AG10803 (cell line): ENCODE results near the gene PURA.
A peak's percentile ranks its signal among the peaks of the same experiment; 100 is the strongest.

Source experiments
- DNase-seq: peaks from one replicate; pipeline ENCODE4 v3.0.0; 2010; ENCODE audit warnings: low read depth
- H3K4me3 ChIP-seq: 2 replicates; pipeline ENCODE4 v1.5.1; 2011; ENCODE audit warnings: mild to moderate bottlenecking, low read length, control low read depth
- TF ChIP-seq, protein P1 (sequence below): conservative IDR thresholded peaks from 2 replicates; pipeline ENCODE4 v1.5.1; 2011; ENCODE audit warnings: mild to moderate bottlenecking, low read length, control low read depth, inconsistent platforms

Gene PURA

DNA sequence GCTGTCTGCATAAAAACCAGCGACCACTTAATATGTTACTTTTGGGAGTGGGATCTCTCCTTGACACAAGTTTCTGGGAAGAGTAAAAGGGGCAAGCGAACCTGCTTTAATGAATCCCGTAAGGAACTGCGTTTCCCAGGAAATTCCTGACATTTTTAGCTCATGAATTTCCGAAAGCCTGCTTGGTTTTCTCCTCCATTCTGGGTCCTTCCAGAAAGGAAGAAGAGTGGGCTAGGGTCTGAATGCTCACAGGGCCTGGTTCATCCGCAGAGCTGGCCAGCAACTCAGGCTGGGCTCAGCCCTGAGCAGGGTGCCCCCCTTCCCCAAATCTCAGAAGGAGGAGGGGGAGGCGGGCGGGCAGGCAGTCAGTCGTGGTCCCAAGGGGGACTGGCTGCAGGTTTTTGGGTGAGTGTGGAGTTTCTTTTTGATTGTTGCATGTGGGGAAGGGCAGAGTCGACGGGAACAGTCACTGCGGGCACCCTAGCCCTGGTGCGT lies 1.2 kb upstream of the PURA start:
- TF ChIP-seq, protein P1, sequence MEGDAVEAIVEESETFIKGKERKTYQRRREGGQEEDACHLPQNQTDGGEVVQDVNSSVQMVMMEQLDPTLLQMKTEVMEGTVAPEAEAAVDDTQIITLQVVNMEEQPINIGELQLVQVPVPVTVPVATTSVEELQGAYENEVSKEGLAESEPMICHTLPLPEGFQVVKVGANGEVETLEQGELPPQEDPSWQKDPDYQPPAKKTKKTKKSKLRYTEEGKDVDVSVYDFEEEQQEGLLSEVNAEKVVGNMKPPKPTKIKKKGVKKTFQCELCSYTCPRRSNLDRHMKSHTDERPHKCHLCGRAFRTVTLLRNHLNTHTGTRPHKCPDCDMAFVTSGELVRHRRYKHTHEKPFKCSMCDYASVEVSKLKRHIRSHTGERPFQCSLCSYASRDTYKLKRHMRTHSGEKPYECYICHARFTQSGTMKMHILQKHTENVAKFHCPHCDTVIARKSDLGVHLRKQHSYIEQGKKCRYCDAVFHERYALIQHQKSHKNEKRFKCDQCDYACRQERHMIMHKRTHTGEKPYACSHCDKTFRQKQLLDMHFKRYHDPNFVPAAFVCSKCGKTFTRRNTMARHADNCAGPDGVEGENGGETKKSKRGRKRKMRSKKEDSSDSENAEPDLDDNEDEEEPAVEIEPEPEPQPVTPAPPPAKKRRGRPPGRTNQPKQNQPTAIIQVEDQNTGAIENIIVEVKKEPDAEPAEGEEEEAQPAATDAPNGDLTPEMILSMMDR: no peak
- peak overlapping the region; percentile 89 for H3K4me3 ChIP-seq
- DNase-seq: peak; percentile 41

DNA sequence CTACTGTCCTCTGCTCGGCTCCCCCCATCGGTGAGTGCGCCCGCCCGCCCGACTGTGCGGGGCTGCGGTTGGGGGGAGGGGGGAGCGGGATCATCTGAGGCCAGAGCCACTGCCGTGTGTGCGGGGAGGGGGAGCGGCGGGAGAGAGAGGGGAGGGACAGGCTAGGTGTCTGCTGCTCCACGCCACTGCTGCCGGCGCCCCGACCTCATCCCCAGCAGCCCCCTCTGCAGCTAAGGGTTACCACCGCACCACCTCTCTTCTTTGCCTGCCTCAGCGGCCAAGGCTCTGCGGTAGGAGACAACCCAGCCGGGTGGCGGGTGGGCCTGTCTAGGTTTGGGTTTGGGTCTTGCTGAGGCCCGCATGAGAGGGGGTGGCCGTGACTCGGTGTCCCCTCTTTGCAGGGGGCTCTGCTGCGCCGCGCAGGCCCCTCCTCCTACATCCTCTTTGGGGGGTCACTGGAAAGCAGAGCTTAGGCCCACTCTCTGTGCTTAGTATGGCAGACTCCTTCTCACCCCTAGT lies 670 bp upstream of the PURA start:
- TF ChIP-seq, protein P1: no peak
- peak overlapping the region; percentile 89 for H3K4me3 ChIP-seq
- DNase-seq: no peak

DNA sequence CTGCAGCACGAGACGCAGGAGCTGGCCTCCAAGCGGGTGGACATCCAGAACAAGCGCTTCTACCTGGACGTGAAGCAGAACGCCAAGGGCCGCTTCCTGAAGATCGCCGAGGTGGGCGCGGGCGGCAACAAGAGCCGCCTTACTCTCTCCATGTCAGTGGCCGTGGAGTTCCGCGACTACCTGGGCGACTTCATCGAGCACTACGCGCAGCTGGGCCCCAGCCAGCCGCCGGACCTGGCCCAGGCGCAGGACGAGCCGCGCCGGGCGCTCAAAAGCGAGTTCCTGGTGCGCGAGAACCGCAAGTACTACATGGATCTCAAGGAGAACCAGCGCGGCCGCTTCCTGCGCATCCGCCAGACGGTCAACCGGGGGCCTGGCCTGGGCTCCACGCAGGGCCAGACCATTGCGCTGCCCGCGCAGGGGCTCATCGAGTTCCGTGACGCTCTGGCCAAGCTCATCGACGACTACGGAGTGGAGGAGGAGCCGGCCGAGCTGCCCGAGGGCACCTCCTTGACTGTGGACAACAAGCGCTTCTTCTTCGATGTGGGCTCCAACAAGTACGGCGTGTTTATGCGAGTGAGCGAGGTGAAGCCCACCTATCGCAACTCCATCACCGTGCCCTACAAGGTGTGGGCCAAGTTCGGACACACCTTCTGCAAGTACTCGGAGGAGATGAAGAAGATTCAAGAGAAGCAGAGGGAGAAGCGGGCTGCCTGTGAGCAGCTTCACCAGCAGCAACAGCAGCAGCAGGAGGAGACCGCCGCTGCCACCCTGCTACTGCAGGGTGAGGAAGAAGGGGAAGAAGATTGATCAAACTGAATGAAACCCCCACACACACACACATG lies 654 bp downstream of the PURA start:
- peak overlapping the region; percentile 89 for H3K4me3 ChIP-seq
- peak; percentile 52 for DNase-seq
- TF ChIP-seq, protein P1: no peak

DNA sequence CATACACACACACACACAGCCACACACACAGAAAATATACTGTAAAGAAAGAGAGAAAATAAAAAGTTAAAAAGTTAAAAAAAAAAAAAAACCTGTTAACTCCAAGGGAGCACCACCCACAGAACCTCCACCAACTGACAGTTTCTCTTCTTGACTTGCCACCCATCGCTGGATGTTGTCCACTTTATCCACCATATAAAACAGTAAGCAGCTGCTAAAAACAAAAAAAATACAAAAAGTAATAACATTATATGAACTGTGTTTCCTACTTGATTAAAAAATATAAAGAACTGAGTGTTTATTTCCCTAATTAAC lies 1.2 kb downstream of the PURA start:
- no peak for DNase-seq
- TF ChIP-seq, protein P1: no peak
- H3K4me3 ChIP-seq: peak overlapping the region; percentile 89

DNA sequence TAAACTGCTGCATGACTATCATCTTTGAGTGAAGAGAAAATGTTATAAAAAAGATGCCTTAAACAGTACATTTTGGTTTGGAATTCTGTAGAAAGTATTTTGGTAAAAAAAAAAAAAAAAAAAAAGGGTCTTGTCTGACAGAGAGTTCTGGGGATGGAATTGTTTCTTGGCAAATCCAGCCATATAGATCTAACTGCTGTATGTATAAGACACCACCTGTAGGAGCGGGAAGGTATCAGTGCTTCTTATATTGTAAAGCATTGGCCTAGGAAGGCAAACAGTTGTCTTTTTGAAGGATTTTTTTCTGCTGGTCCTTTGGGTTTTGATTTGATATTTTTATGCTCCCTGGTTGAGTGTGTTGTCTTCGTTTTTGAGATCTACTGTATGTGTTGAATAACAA lies 2.8 kb downstream of the PURA start:
- TF ChIP-seq, protein P1: no peak
- H3K4me3 ChIP-seq: no peak overlapping the region
- no peak for DNase-seq

DNA sequence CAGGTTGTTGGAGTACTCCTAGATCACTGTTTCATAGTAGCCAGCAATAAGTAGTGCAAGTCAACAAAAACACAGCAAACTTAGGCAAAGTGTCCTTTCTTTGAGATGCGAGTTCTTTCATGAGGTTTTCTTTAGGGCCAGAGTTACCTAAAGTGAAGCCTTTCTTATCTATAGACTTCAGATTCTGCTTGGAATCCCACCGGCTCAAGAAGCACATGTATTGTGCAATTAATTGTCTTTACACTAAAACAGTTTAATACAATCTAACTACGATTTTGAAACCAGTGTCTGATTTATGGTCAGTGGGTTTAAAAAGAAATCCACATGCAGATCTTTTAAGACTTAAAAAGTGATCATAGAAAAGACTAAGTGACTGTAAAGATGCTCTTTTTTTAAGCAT lies 3.6 kb downstream of the PURA start:
- DNase-seq: no peak
- no peak overlapping the region for H3K4me3 ChIP-seq
- TF ChIP-seq, protein P1: no peak
